Keratinocyte (primary cell): ENCODE data around the gene FAM124A. TPM values are rescaled to one million over a fixed set of nuclear protein-coding genes. Genes with fewer than 3 reads are reported as not detected.

Source experiments
- DNase-seq: peaks from one replicate; pipeline ENCODE4 v3.0.0-alpha.2; 2011; ENCODE audit warnings: low read depth, missing footprints, low spot score
- FAIRE-seq: peaks from 2 replicates; lab custom pipeline; 2011; peaks lifted over from hg19 to GRCh38; lab: Jason Lieb, UNC
- H2AFZ ChIP-seq: 2 replicates; pipeline ENCODE4 v1.6.0; 2012; ENCODE audit warnings: low read length, control low read depth, inconsistent platforms; ENCODE audit not compliant: control insufficient read depth
- H3K27ac ChIP-seq: 2 replicates; pipeline ENCODE4 v1.5.1; 2011; ENCODE audit warnings: low read length; ENCODE audit not compliant: control insufficient read depth, insufficient read depth
- H3K27me3 ChIP-seq: 3 replicates; pipeline ENCODE4 v1.6.0; 2011; ENCODE audit warnings: low read length; ENCODE audit not compliant: control insufficient read depth, insufficient read depth; ENCODE audit errors: extremely low read depth
- H3K36me3 ChIP-seq, 2 experiments: 2 replicates in 1 of 2; 3 replicates in 1 of 2; pipeline ENCODE4 v1.5.1; 2011; ENCODE audit warnings: low read length in 2 of 2, mild to moderate bottlenecking in 1 of 2; ENCODE audit not compliant: control insufficient read depth in 2 of 2, insufficient read depth in 2 of 2; ENCODE audit errors: extremely low read depth in 1 of 2
- H3K4me1 ChIP-seq: 3 replicates; pipeline ENCODE4 v1.5.1; 2011; ENCODE audit warnings: low read length; ENCODE audit not compliant: control insufficient read depth, insufficient read depth; ENCODE audit errors: extremely low read depth
- H3K4me2 ChIP-seq: 3 replicates; pipeline ENCODE4 v1.6.0; 2011; ENCODE audit warnings: low read depth, low read length; ENCODE audit not compliant: control insufficient read depth, insufficient read depth; ENCODE audit errors: extremely low read depth
- H3K4me3 ChIP-seq, 3 experiments: fragments of 200-600 bp in 1 of 3; sonication (generic) in 1 of 3; 2 replicates in 2 of 3; 3 replicates in 1 of 3; pipeline ENCODE4 v1.5.1; 2011 to 2016; ENCODE audit warnings: low read length in 3 of 3, mild to moderate bottlenecking in 3 of 3, control low read depth in 2 of 3, inconsistent platforms in 1 of 3, low read depth in 1 of 3, mixed read lengths in 1 of 3, mixed run types in 1 of 3, moderate library complexity in 1 of 3; ENCODE audit not compliant: control insufficient read depth in 2 of 3, insufficient read depth in 2 of 3; ENCODE audit errors: extremely low read depth in 1 of 3
- H3K79me2 ChIP-seq: 2 replicates; pipeline ENCODE4 v1.6.0; 2012; ENCODE audit warnings: low read length; ENCODE audit not compliant: control insufficient read depth, insufficient read depth
- H3K9ac ChIP-seq: 3 replicates; pipeline ENCODE4 v1.6.0; 2011; ENCODE audit warnings: low read length; ENCODE audit not compliant: control insufficient read depth, insufficient read depth; ENCODE audit errors: extremely low read depth
- H3K9me1 ChIP-seq: 3 replicates; pipeline ENCODE4 v1.6.0; 2011; ENCODE audit warnings: low read length; ENCODE audit not compliant: control insufficient read depth, insufficient read depth; ENCODE audit errors: extremely low read depth
- H3K9me3 ChIP-seq: 2 replicates; pipeline ENCODE4 v1.5.1; 2012; ENCODE audit warnings: low read depth, low read length; ENCODE audit not compliant: control insufficient read depth
- H4K20me1 ChIP-seq: 3 replicates; pipeline ENCODE4 v1.6.0; 2011; ENCODE audit warnings: low read length; ENCODE audit not compliant: control insufficient read depth, insufficient read depth; ENCODE audit errors: extremely low read depth
- EZH2 ChIP-seq: IDR thresholded peaks from one replicate; pipeline ENCODE4 v1.6.1; 2012; ENCODE audit warnings: inconsistent platforms, mild to moderate bottlenecking, low read length, moderate library complexity
- dilution Hi-C: fragments of 300-500 bp; cut with MboI; formaldehyde crosslinking; loops from one replicate; pipeline ENCODE4 v1.7.0; 2020; ENCODE audit warnings: low sequenced_read_pairs; ENCODE audit not compliant: extremely low pct_ligation_motif_present
- polyA minus RNA-seq, 3 experiments: library from RNA; depleted of rRNA, polyadenylated mRNA; stranded (reverse); fragments of >200 nt; gene quantifications; 1 replicate in 1 of 3; 2 replicates in 1 of 3; 3 replicates in 1 of 3; pipeline ENCODE4 v1.2.3, GENCODE V29; 2011
- polyA plus RNA-seq, 5 experiments: library from polyadenylated mRNA; depleted of rRNA in 3 of 5; stranded (reverse) in 3 of 5; stranded (forward) in 1 of 5; unstranded in 1 of 5; fragments of >200 nt; gene quantifications; 1 replicate in 1 of 5; 2 replicates in 3 of 5; 3 replicates in 1 of 5; pipeline versions ENCODE4 v1.2.1 to v1.2.3, GENCODE V29; 2011 to 2012; ENCODE audit warnings: missing spikeins in 2 of 5, low read depth in 1 of 5, low replicate concordance in 1 of 5
- TF ChIP-seq, protein P1 (sequence below), 3 experiments: IDR thresholded peaks in 1 of 3; conservative IDR thresholded peaks in 1 of 3; optimal IDR thresholded peaks in 1 of 3; 2 replicates in 2 of 3; 3 replicates in 1 of 3; pipeline versions ENCODE3 to v1.5.1; 2011; ENCODE audit warnings: low read length in 3 of 3, mild to moderate bottlenecking in 3 of 3, moderate library complexity in 2 of 3, control low read depth in 1 of 3, inconsistent platforms in 1 of 3; ENCODE audit not compliant: insufficient read depth in 2 of 3; ENCODE audit errors: extremely low read depth in 1 of 3

Gene FAM124A, protein sequence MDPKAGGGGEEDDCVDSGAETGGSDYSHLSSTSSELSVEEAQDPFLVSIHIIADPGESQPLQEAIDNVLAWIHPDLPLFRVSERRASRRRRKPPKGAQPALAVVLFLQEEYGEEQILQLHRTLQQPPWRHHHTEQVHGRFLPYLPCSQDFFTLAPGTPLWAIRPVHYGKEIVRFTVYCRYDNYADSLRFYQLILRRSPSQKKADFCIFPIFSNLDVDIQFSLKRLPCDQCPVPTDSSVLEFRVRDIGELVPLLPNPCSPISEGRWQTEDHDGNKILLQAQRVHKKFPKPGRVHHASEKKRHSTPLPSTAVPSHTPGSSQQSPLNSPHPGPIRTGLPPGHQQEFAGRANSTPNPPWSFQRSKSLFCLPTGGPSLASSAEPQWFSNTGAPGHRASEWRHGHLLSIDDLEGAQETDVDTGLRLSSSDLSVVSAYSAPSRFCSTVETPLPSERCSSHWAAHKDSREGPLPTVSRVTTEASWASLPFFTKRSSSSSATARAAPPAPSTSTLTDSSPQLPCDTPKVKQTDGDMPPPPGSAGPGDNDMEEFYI
- polyA plus RNA-seq: 0.03 to 0.10 TPM (median 0.05 TPM) in 3 replicates
- not detected for polyA plus RNA-seq (2011; ENCODE audit: low read depth)
- 0.08 and 0.09 TPM in 2 replicates for polyA plus RNA-seq (2011; cell fraction: cytosol; rRNA removed)
- 0.08 and 0.21 TPM in 2 replicates for polyA plus RNA-seq (2011; cell fraction: nucleus; rRNA removed)
- polyA plus RNA-seq (2012; ENCODE audit: low replicate concordance): 0.07 and 0.08 TPM in 2 replicates
- 0.16 TPM in 1 of 3 replicates, not detected in the others for polyA minus RNA-seq
- not detected for polyA minus RNA-seq (2011; cell fraction: cytosol; rRNA and poly(A)+ RNA removed)
- polyA minus RNA-seq (2011; cell fraction: nucleus; rRNA and poly(A)+ RNA removed): 0.16 TPM in 1 of 2 replicates, not detected in the other

DNA sequence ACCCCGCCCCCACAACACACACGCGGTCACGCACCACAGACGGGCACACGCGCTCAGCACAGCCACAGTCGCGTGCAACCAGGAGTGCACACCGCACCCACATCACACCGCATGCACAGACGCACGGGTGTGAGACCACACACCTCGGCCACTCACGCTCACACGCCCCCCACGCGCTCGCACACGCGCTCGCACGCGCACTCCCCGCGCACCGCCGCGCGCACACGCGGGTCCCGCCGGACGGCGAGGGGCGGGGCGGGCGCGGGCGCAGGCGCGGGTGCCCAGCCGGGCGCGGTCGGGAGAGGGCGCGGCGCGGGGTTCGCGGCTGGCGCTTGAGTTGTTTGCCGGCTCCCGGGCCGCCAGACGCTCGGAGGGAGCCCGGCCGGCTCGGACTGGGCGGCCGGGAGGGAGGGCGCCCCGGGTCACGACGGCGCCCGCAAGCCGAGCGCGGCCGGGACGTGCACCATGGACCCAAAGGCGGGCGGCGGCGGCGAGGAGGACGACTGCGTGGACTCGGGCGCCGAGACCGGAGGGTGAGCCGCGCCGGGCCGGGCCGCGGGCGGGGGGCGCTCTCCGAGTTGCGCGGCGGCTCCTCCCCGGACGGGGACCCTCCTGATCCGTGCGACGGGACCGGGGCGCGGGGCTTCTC lies at the start of gene FAM124A:
FAM124A (plus strand) TSS at position 362 of the 649 bp plus-strand sequence; CDS start at position 466, 104 bp downstream.
- peaks cover 60% of the 10 kb centered on the region for H3K27me3 ChIP-seq
- H3K36me3 ChIP-seq: no peaks in the 10 kb centered on the region
- H3K9ac ChIP-seq: peak within 1 kb of the TSS; percentile 13
- H3K4me1 ChIP-seq: peaks cover 4% of the 10 kb centered on the region
- peak within 1 kb of the TSS; percentile 45 to 62 (median 61) for H3K4me3 ChIP-seq
- peak within 1 kb of the TSS; percentile 94 for H2AFZ ChIP-seq
- peak within 1 kb of the TSS; percentile 86 for H3K4me2 ChIP-seq
- DNase-seq (no peak), FAIRE-seq (no peak)
- no peaks in the 10 kb centered on the region for H3K9me3 ChIP-seq
- H3K79me2 ChIP-seq: no peaks in the 10 kb centered on the region
- H3K9me1 ChIP-seq: no peaks in the 10 kb centered on the region
- TF ChIP-seq, protein P1, sequence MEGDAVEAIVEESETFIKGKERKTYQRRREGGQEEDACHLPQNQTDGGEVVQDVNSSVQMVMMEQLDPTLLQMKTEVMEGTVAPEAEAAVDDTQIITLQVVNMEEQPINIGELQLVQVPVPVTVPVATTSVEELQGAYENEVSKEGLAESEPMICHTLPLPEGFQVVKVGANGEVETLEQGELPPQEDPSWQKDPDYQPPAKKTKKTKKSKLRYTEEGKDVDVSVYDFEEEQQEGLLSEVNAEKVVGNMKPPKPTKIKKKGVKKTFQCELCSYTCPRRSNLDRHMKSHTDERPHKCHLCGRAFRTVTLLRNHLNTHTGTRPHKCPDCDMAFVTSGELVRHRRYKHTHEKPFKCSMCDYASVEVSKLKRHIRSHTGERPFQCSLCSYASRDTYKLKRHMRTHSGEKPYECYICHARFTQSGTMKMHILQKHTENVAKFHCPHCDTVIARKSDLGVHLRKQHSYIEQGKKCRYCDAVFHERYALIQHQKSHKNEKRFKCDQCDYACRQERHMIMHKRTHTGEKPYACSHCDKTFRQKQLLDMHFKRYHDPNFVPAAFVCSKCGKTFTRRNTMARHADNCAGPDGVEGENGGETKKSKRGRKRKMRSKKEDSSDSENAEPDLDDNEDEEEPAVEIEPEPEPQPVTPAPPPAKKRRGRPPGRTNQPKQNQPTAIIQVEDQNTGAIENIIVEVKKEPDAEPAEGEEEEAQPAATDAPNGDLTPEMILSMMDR (optimal IDR thresholded peaks at IDR 0.05 in 1 of 3, IDR thresholded peaks at IDR 0.05 in 1 of 3, conservative IDR thresholded peaks at IDR 0.05 in 1 of 3; ENCODE audit: extremely low read depth in 1 of 3, insufficient read depth in 2 of 3, low read length in 3 of 3): peak in 1 of 3 experiments; percentile 12
- no peak for TF ChIP-seq EZH2
- dilution Hi-C loops: no loop called here
- H3K27ac ChIP-seq: no peak within 1 kb of the TSS
- H4K20me1 ChIP-seq: no peaks in the 10 kb centered on the region

GRCh38 chr13:51175021-51175420 lies 47.2 kb upstream of the FAM124A start:
- dilution Hi-C loops: no loop called here

More at GRCh38 chr13:51175021-51175420, 47.2 kb upstream of the FAM124A start:
- Histone ChIP-seq H3K27me3 (peaks cover 4% of the 10 kb centered on the region), H3K9me3 (no peaks in the 10 kb centered on the region), H3K36me3 (no peaks in the 10 kb centered on the region), H3K9me1 (no peaks in the 10 kb centered on the region), H4K20me1 (no peaks in the 10 kb centered on the region), H2AFZ (no peak overlapping the region), H3K27ac (no peak overlapping the region), H3K4me3 (no peak overlapping the region), H3K4me2 (no peak overlapping the region), H3K79me2 (no peaks in the 10 kb centered on the region), H3K4me1 (no peaks in the 10 kb centered on the region), H3K9ac (no peak overlapping the region)
- DNase-seq (no peak), FAIRE-seq (no peak)
- TF ChIP-seq EZH2: no peak
- TF ChIP-seq, protein P1 (optimal IDR thresholded peaks at IDR 0.05 in 1 of 3, IDR thresholded peaks at IDR 0.05 in 1 of 3, conservative IDR thresholded peaks at IDR 0.05 in 1 of 3; ENCODE audit: extremely low read depth in 1 of 3, insufficient read depth in 2 of 3, low read length in 3 of 3): no peak
